Measurements from ENCODE around the gene HIPK3.
A peak's percentile ranks its signal among the peaks of the same experiment; 100 is the strongest.

The HIPK3 gene

DNA sequence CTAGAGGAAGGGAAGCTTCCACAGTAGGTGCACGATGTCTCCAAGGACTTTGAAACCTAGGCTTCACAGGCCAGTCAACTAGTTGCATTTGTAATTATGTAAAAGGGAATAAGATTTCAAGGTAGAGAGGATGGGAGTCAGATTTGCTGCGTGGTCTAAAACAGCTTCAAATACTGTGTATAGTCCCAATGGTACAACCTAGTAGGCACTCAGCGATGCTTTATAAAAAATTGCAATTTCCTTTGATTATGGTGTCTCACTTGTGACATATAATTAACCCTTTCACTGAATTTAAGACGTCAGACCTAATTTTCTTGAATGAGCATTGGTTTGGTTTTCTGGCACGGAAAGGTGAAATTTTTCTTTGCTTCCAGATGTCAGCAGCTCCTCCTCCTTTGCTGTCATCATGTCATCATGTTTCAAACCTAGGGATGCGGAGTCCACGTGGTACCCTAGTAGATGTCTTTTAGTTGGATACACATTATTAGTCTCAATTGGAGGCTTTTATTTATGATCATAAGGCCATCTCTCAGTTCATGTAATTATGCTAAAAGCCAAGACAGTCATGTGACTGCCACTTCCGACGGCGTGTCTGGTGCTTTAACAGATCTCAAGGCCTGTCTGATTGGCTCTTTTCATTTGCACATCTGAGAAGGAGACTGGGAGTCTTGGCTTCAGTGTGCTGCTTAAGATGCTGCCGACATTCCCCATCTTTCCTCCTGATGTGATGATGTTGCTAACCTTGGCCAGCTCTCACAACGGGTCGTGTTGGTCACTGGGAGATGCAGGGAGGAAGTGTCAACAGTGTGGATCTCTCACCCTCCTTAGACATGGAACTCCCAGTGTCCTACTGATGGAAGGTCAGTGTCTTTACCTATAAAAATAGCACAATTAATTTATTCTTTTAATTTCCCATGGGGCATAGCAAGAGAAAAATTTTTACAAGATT lies 134.0 kb downstream of the HIPK3 start:
- DNase-seq (ENCODE audit: low spot score), result no peak

DNA sequence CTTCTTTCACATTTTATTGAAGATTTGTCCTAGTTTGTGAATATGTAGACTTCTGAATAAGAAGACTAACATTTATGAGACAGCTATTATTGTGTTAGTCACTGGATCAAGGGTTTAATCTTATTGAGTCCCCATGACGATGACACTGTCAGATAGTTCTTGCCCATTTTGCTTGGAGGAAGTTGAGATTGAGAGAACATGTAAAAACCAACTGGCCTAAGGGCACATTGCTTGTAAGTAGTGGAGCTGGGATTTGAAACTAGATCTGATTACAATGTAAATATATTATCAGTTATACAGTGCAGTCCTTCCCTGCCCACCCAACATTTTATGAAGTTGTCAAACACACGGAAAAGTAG lies 134.7 kb downstream of the HIPK3 start:
- no peak for DNase-seq (ENCODE audit: low spot score)

DNA sequence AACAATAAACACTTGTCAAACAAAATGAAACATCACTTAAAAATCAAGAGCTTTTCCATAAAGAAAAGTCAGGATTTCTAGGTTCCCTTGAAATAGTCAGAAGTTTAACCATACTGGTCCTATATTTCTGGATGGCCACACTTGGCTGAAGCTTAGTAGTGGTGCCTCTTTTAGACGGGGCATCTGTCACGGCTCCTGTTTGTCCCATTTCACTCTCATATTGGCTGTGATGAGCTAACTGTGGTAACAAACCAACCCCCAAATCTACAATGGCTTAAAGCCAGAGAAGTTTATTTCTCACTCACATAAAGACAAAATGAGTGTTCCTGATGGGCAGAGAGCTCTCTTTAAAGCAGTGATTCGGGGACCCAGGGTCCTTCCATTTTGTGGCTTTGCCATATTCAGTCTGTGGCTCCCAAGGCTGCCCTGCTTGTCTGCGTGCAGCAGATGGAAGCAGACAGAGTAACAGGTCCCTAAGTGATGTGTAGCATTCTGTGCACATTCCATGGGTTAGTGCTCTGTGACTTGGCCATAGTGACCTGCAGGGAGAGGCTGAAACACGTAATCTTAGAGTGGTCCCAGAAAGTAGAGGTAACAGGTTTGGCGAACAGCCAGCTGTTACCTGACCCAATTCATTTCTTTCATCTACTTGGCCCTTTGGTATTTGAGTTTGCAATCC lies 137.4 kb downstream of the HIPK3 start:
- no peak for DNase-seq (ENCODE audit: low spot score)

DNA sequence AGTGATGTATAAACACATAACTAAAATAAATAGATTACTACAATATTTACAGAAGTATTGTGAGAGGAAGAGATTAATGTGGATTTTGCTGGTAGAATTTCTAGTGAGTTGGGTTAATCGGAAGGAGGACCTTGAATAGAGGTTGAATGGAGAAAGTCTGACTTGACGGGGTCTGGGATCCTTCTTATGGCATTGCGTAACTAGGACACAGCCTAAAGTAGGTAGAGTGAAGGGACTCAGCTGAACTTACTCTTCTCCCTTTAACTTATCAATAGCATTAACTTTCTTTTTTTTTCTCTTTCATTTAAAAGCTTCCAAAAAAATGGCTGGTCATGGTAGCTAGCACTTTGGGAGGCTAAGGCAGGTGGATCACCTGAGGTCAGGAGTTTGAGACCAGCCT lies 139.2 kb downstream of the HIPK3 start:
- no peak for DNase-seq (ENCODE audit: low spot score)

DNA sequence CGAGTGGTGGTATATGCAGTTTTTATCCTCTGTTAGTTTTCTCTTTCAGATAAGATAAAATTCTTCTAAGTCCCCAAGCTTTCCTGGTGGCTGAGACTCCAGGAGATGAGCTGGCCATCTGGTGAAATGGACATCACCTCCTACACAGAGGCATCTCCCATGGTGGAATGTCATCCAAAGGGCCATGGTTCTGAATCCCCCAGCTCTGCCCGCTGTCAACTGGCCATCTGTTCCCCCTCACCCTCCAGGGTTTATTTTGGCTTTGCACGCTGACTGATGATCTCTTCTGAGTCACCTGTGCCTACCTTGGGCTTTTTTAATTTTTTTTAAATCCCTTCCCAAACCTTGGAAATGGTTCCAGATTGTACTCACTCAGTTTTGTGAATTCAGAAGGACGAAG lies 142.2 kb downstream of the HIPK3 start:
- DNase-seq (ENCODE audit: low spot score), result no peak

DNA sequence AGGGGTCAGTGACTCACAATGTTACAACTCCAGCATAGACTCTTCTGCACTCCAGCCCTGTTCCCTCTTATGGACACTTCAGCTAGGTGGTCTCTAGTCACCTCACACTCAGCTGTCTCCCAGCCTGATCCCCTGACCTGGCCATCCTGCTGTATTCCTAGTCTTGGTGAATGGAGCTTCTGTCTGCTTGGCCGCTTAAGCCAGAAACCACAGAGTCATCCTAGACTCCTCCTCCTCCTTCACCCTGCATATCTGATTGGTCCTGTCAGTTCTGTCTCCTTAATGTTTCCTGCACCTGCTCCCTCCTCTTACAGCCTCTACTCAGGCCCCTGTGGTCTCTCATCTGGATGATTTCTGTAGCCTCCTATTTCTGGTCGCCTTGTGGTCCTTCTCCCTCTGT lies 144.9 kb downstream of the HIPK3 start:
- peak; percentile 6 for DNase-seq (ENCODE audit: low spot score)

DNA sequence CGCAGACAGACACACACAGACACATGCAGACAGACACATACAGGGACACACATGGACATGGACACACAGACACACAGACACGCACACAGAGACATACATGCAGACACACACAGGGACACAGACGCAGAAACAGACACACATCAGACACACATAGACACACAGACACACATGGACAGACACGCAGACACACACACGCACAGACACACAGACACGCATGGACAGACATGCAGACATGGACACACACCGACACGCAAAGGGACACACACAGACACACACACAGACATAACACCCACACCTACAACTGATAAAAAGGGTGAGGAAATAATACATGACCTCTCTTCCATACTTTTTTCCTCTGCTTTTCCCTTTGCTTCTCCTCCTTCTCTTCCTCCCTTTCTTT lies 146.2 kb downstream of the HIPK3 start:
- no peak for DNase-seq (ENCODE audit: low spot score)

DNA sequence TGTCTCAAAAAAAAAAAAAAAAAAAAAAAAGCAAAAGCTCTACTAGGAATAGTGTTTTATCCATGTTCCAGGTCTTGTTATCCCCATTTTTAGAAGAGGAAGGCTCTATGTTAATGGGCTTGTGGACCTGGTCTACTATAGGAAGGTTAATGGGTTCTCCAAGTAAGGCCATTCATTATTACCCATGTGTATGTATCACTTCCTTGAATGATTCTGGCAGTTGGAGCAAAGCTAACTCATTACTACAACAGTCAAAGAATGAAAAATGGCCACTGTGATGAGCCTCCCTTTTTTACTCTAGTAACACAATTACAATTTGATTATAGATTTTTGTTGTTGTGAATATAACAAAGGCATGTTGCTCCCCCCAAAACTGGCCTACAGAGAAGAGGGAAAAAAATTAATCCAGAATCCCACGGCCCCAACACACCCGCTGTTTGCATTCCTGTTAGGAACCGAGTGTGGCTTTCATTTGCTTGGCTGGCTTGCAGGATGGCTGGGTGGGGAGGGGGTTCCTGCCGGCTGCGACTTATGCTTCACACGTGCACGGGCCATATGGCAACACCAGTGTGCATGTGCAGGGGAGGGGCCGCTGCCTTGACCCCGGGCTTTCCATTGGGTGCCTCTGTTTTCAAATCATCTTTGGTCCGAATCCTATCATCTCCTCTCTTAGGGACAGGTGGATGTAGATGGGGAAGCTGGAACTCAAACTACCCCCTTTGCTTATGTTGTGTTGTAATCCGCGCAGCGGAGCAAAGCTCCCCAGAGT lies 148.8 kb downstream of the HIPK3 start:
- DNase-seq (ENCODE audit: low spot score), result no peak

All from SW480 (cell line).